Thyroid gland (tissue), 4 donors: ENCODE measurements around the gene SLC38A2. TPM values are rescaled to one million over a fixed set of nuclear protein-coding genes. Genes with fewer than 3 reads are reported as not detected.

ENCODE experiments used
- DNase-seq, 2 donors: peaks; one replicate each; pipeline ENCODE4 v3.0.0-alpha.2; 2019
- H3K27ac ChIP-seq, 3 donors: fragments of 200-600 bp; sonication (generic); 1 replicate in 2 of 3; 2 replicates in 1 of 3; pipeline ENCODE4 v1.5.1; 2016 to 2019; ENCODE audit warnings: mild to moderate bottlenecking in 1 of 3, moderate library complexity in 1 of 3
- H3K27me3 ChIP-seq: fragments of 200-600 bp; sonication (generic); one replicate; pipeline ENCODE4 v1.5.1; 2019
- H3K36me3 ChIP-seq, 2 donors: fragments of 200-600 bp; sonication (generic); one replicate each; pipeline ENCODE4 v1.5.1; 2016 to 2019
- H3K4me1 ChIP-seq, 2 donors: fragments of 200-600 bp; sonication (generic); one replicate each; pipeline ENCODE4 v1.5.1; 2017 to 2019
- H3K4me3 ChIP-seq, 3 donors: fragments of 200-600 bp; sonication (generic); replicated peaks in 1 of 3; 1 replicate in 2 of 3; 2 replicates in 1 of 3; pipeline ENCODE4 v1.5.1; 2016; ENCODE audit warnings: mild to moderate bottlenecking in 1 of 3
- H3K9me3 ChIP-seq: fragments of 200-600 bp; sonication (generic); one replicate; pipeline ENCODE4 v1.5.1; 2017
- CTCF ChIP-seq, 6 experiments: fragments of 200-600 bp in 3 of 6; fragments of 450-650 bp in 3 of 6; sonication (generic) in 3 of 6; IDR thresholded peaks; one replicate each; pipeline ENCODE4 v1.5.1; 2016 to 2019; ENCODE audit warnings: antibody characterized with exemption in 6 of 6, mild to moderate bottlenecking in 2 of 6, inconsistent platforms in 1 of 6, moderate library complexity in 1 of 6
- POLR2A ChIP-seq, 2 donors: fragments of 450-650 bp; IDR thresholded peaks; one replicate each; pipeline ENCODE4 v1.6.1; 2017; ENCODE audit warnings: antibody characterized with exemption in 2 of 2, mild to moderate bottlenecking in 2 of 2, moderate library complexity in 1 of 2
- WGBS, 2 donors: methylation state at CpG; one replicate each; pipeline ENCODE4 v1.1.5; 2017; 5-methylcytosine and 5-hydroxymethylcytosine counted together
- intact Hi-C: fragments of 100-400 bp; cut with DNase I; formaldehyde crosslinking; loops from one replicate; pipeline ENCODE4 v1.15.1; 2023
- total RNA-seq, 4 donors: library from RNA; depleted of rRNA; stranded (reverse); fragments of >200 nt; gene quantifications; one replicate each; pipeline ENCODE4 v1.2.3, GENCODE V29; 2016

SLC38A2 gene
- total RNA-seq, 4 donors from 2014 or later, result 210 to 460 (median 314) TPM

GRCh38 chr12:46365951-46366379 lies 6.6 kb downstream of the SLC38A2 start:
- WGBS, 2 donors, result 72 to 79% methylated on average over 2 of the region's 2 CpGs
- H3K9me3 ChIP-seq, result no peaks in the 10 kb centered on the region
- peak overlapping the region in 1 of 3 donors; percentile 59 for H3K27ac ChIP-seq
- H3K27me3 ChIP-seq, result no peaks in the 10 kb centered on the region
- peaks cover 98 to 100% of the 10 kb centered on the region in 2 donors for H3K36me3 ChIP-seq
- intact Hi-C loops, result loop anchor here (10.0 kb wide), 1 partner anchor 299 kb away; no protein-coding TSS in a partner anchor
- no peak for TF ChIP-seq CTCF (IDR thresholded peaks at IDR 0.05)
- no peak for TF ChIP-seq POLR2A (IDR thresholded peaks at IDR 0.05)
- H3K4me3 ChIP-seq, result peak overlapping the region in 1 of 3 donors; percentile 16
- peaks cover 36 to 38% of the 10 kb centered on the region in 2 donors for H3K4me1 ChIP-seq
- no peak for DNase-seq

GRCh38 chr12:46364777-46365580 lies 7.6 kb downstream of the SLC38A2 start:
- TF ChIP-seq CTCF (IDR thresholded peaks at IDR 0.05) (no peak), POLR2A (IDR thresholded peaks at IDR 0.05) (no peak)
- Histone ChIP-seq H3K9me3 (no peaks in the 10 kb centered on the region), H3K4me3 (no peak overlapping the region), H3K4me1 (peaks cover 28 to 31% of the 10 kb centered on the region in 2 donors), H3K36me3 (peaks cover 98 to 100% of the 10 kb centered on the region in 2 donors), H3K27me3 (no peaks in the 10 kb centered on the region), H3K27ac (peak overlapping the region in 1 of 3 donors; percentile 59)
- DNase-seq, result peak; percentile 30 to 36
- intact Hi-C loops, result loop anchor here (10.0 kb wide), 1 partner anchor 300 kb away; no protein-coding TSS in a partner anchor
- WGBS, 2 donors, result 50 to 60% methylated on average over 3 of the region's 3 CpGs

GRCh38 chr12:46364300-46364696 lies 8.3 kb downstream of the SLC38A2 start:
- Histone ChIP-seq H3K36me3 (peaks cover 98 to 99% of the 10 kb centered on the region in 2 donors), H3K9me3 (no peaks in the 10 kb centered on the region), H3K27me3 (no peaks in the 10 kb centered on the region), H3K4me3 (no peak overlapping the region), H3K4me1 (peaks cover 21 to 25% of the 10 kb centered on the region in 2 donors), H3K27ac (peak overlapping the region in 1 of 3 donors; percentile 59)
- WGBS, 2 donors, result 87 to 91% methylated on average over 3 of the region's 3 CpGs
- TF ChIP-seq CTCF (IDR thresholded peaks at IDR 0.05), result no peak
- TF ChIP-seq POLR2A (IDR thresholded peaks at IDR 0.05), result no peak
- intact Hi-C loops, result loop anchor here (10.0 kb wide), 1 partner anchor 301 kb away; no protein-coding TSS in a partner anchor
- no peak for DNase-seq

GRCh38 chr12:46363582-46364299 lies 8.8 kb downstream of the SLC38A2 start:
- peaks cover 15 to 19% of the 10 kb centered on the region in 2 donors for H3K4me1 ChIP-seq
- DNase-seq, result no peak
- H3K27me3 ChIP-seq, result no peaks in the 10 kb centered on the region
- intact Hi-C loops, result loop anchor here (10.0 kb wide), 1 partner anchor 301 kb away; no protein-coding TSS in a partner anchor
- WGBS, 2 donors, result 90 to 92% methylated on average over 9 of the region's 9 CpGs
- TF ChIP-seq POLR2A (IDR thresholded peaks at IDR 0.05), result no peak
- TF ChIP-seq CTCF (IDR thresholded peaks at IDR 0.05), result no peak
- H3K4me3 ChIP-seq, result no peak overlapping the region
- no peaks in the 10 kb centered on the region for H3K9me3 ChIP-seq
- peaks cover 97 to 99% of the 10 kb centered on the region in 2 donors for H3K36me3 ChIP-seq
- H3K27ac ChIP-seq, result peak overlapping the region in 1 of 3 donors; percentile 59
